Caco-2 (cell line): ENCODE measurements around the gene PDGFRB. TPM values are rescaled to one million over a fixed set of nuclear protein-coding genes. Genes with fewer than 3 reads are reported as not detected.

ENCODE experiments used
- BruUV-seq: library from RNA; stranded (reverse); fragments of 400-500 nt; replicated peaks from 2 replicates; lab custom pipeline; 2021; lab: Mats Ljungman, UMichigan
- CTCF ChIA-PET: fragments of 300-600 bp; sonication (Branson Sonifier 250); formaldehyde crosslinking; loops from one replicate; lab custom pipeline; 2022; ENCODE audit warnings: antibody characterized with exemption; lab: Charles Lee
- POLR2A ChIA-PET: fragments of 300-600 bp; sonication (Branson Sonifier 250); formaldehyde crosslinking; loops from one replicate; lab custom pipeline; 2022; ENCODE audit warnings: antibody characterized with exemption; lab: Charles Lee
- DNase-seq, 2 experiments: peaks; one replicate each; pipeline versions ENCODE4 v3.0.0 to v3.0.0-alpha.2; 2020 to 2022
- H3K27me3 ChIP-seq: replicated peaks from 2 replicates; pipeline ENCODE4 v1.6.0; 2011; ENCODE audit warnings: low read length; ENCODE audit not compliant: control insufficient read depth, insufficient read depth
- H3K36me3 ChIP-seq: 2 replicates; pipeline ENCODE4 v1.5.1; 2011; ENCODE audit warnings: low read length; ENCODE audit not compliant: control insufficient read depth, insufficient read depth
- H3K4me1 ChIP-seq: fragments of 250-450 bp; sonication (Bioruptor Pico); 2 replicates; pipeline ENCODE4 v1.5.1; 2020; ENCODE audit warnings: mild to moderate bottlenecking
- H3K4me3 ChIP-seq: 2 replicates; pipeline ENCODE4 v1.5.1; 2011; ENCODE audit warnings: low read depth, mild to moderate bottlenecking, control low read depth, low read length
- H3K9me3 ChIP-seq: fragments of 250-450 bp; sonication (Bioruptor Pico); 2 replicates; pipeline ENCODE4 v1.5.1; 2020; ENCODE audit warnings: mild to moderate bottlenecking, moderate library complexity
- H3K27ac Mint-ChIP-seq: one replicate; pipeline ENCODE4 v1.8.0; 2022; ENCODE audit warnings: mixed read lengths; ENCODE audit not compliant: unreplicated experiment
- H3K27me3 Mint-ChIP-seq: one replicate; pipeline ENCODE4 v1.8.0; 2022; ENCODE audit warnings: mixed read lengths; ENCODE audit not compliant: insufficient read depth, unreplicated experiment
- H3K36me3 Mint-ChIP-seq: one replicate; pipeline ENCODE4 v1.8.0; 2022; ENCODE audit warnings: mild to moderate bottlenecking, mixed read lengths; ENCODE audit not compliant: insufficient read depth, unreplicated experiment
- H3K4me1 Mint-ChIP-seq: one replicate; pipeline ENCODE4 v1.8.0; 2022; ENCODE audit warnings: low read depth, mixed read lengths; ENCODE audit not compliant: unreplicated experiment
- H3K4me3 Mint-ChIP-seq: one replicate; pipeline ENCODE4 v1.8.0; 2022; ENCODE audit warnings: mild to moderate bottlenecking, moderate library complexity, mixed read lengths; ENCODE audit not compliant: unreplicated experiment
- H3K9me3 Mint-ChIP-seq: one replicate; pipeline ENCODE4 v1.8.0; 2022; ENCODE audit warnings: mixed read lengths; ENCODE audit not compliant: unreplicated experiment
- CTCF ChIP-seq, 2 experiments: fragments of 200-600 bp in 1 of 2; IDR thresholded peaks; 1 replicate in 1 of 2; 2 replicates in 1 of 2; pipeline versions ENCODE4 v1.5.1 to v1.8.0; 2011 to 2022; ENCODE audit warnings: antibody characterized with exemption in 1 of 2, control low read depth in 1 of 2, inconsistent platforms in 1 of 2, low read depth in 1 of 2, low read length in 1 of 2, mild to moderate bottlenecking in 1 of 2, moderate library complexity in 1 of 2; ENCODE audit not compliant: insufficient read depth in 1 of 2, severe bottlenecking in 1 of 2, unreplicated experiment in 1 of 2
- intact Hi-C: fragments of 100-400 bp; cut with micrococcal nuclease; formaldehyde crosslinking; loops from one replicate; pipeline ENCODE4 v1.10.0; 2022; ENCODE audit not compliant: unreplicated experiment
- total RNA-seq: library from RNA; stranded (reverse); gene quantifications from 2 replicates; pipeline ENCODE4 v1.2.3, GENCODE V29; 2022

Gene PDGFRB
- total RNA-seq, 1 experiment from 2014 or later, result 5.9 TPM

- no TSS peak for BruUV-seq
- H3K4me3 Mint-ChIP-seq, result peak overlapping the region; percentile 49
- H3K4me1 ChIP-seq, result peaks cover 85% of the 10 kb centered on the region
- H3K9me3 Mint-ChIP-seq, result no peaks in the 10 kb centered on the region
- no peak overlapping the region for H3K4me3 ChIP-seq
- no peaks in the 10 kb centered on the region for H3K9me3 ChIP-seq
- TF ChIP-seq CTCF (IDR thresholded peaks at IDR 0.05; ENCODE audit: insufficient read depth in 1 of 2, low read depth in 1 of 2, low read length in 1 of 2, severe bottlenecking in 1 of 2, unreplicated experiment in 1 of 2), result no peak
- ChIA-PET POLR2A (no interaction called here), CTCF (interaction anchor here (0.6 to 0.7 kb wide), 2 partner anchors 80 to 136 kb away, joined by 3 to 6 read pairs; no protein-coding TSS in a partner anchor)
- peak overlapping the region; percentile 92 for H3K27ac Mint-ChIP-seq
- intact Hi-C loops, result no loop called here
- H3K27me3 Mint-ChIP-seq, result no peaks in the 10 kb centered on the region
- DNase-seq, result no peak
- H3K36me3 ChIP-seq, result no peaks in the 10 kb centered on the region
- peaks cover 65% of the 10 kb centered on the region for H3K4me1 Mint-ChIP-seq
- H3K27me3 ChIP-seq, result no peaks in the 10 kb centered on the region
- H3K36me3 Mint-ChIP-seq, result peaks cover 11% of the 10 kb centered on the region
Observed at GRCh38 chr5:150139334-150139733, 16.3 kb downstream of the PDGFRB start.

- POLR2A ChIA-PET, result no interaction called here
- CTCF ChIA-PET, result interaction anchor here (0.7 to 1.2 kb wide), 3 partner anchors 11 to 137 kb away, joined by 3 to 4 read pairs (median 4); no protein-coding TSS in a partner anchor
- TF ChIP-seq CTCF (IDR thresholded peaks at IDR 0.05; ENCODE audit: insufficient read depth in 1 of 2, low read depth in 1 of 2, low read length in 1 of 2, severe bottlenecking in 1 of 2, unreplicated experiment in 1 of 2), result no peak
Observed at GRCh38 chr5:150138551-150139265, 16.9 kb downstream of the PDGFRB start.

GRCh38 chr5:150137997-150138396 lies 17.6 kb downstream of the PDGFRB start:
- no peak for TF ChIP-seq CTCF (IDR thresholded peaks at IDR 0.05; ENCODE audit: insufficient read depth in 1 of 2, low read depth in 1 of 2, low read length in 1 of 2, severe bottlenecking in 1 of 2, unreplicated experiment in 1 of 2)
- BruUV-seq, result TSS peak; percentile 80
- Histone ChIP-seq H3K27me3 (no peaks in the 10 kb centered on the region), H3K9me3 (no peaks in the 10 kb centered on the region), H3K36me3 (no peaks in the 10 kb centered on the region), H3K4me3 (no peak overlapping the region), H3K4me1 (peaks cover 72% of the 10 kb centered on the region)
- Mint-ChIP-seq H3K27ac (peak overlapping the region; percentile 92), H3K4me1 (peaks cover 51% of the 10 kb centered on the region), H3K4me3 (peak overlapping the region; percentile 72), H3K9me3 (no peaks in the 10 kb centered on the region), H3K36me3 (peaks cover 10% of the 10 kb centered on the region), H3K27me3 (no peaks in the 10 kb centered on the region)
- intact Hi-C loops, result loop anchor here (1.0 kb wide), 1 partner anchor 23 kb away; no protein-coding TSS in a partner anchor
- ChIA-PET CTCF (interaction anchor here (0.9 to 2.7 kb wide), 7 partner anchors 10 to 70 kb away, joined by 3 to 15 read pairs (median 4); no protein-coding TSS in a partner anchor), POLR2A (interaction anchor here (1.0 kb wide), 1 partner anchor 24 kb away, joined by 4 read pairs; no protein-coding TSS in a partner anchor)
- no peak for DNase-seq

More at GRCh38 chr5:150138551-150139265, 16.9 kb downstream of the PDGFRB start:
- Histone ChIP-seq H3K9me3 (no peaks in the 10 kb centered on the region), H3K27me3 (no peaks in the 10 kb centered on the region), H3K4me1 (peaks cover 79% of the 10 kb centered on the region), H3K4me3 (no peak overlapping the region), H3K36me3 (no peaks in the 10 kb centered on the region)
- intact Hi-C loops, result no loop called here
- no TSS peak for BruUV-seq
- no peaks in the 10 kb centered on the region for H3K27me3 Mint-ChIP-seq
- peak overlapping the region; percentile 49 for H3K4me3 Mint-ChIP-seq
- peaks cover 58% of the 10 kb centered on the region for H3K4me1 Mint-ChIP-seq
- H3K36me3 Mint-ChIP-seq, result peaks cover 11% of the 10 kb centered on the region
- DNase-seq, result peak; percentile 78 to 82
- peak overlapping the region; percentile 92 for H3K27ac Mint-ChIP-seq
- no peaks in the 10 kb centered on the region for H3K9me3 Mint-ChIP-seq
